Esophagus muscularis mucosa (tissue), 4 donors: ENCODE results near the gene MGAM2. TPM values are rescaled to one million over a fixed set of nuclear protein-coding genes. Genes with fewer than 3 reads are reported as not detected.

Experiments
- DNase-seq: peaks from one replicate; pipeline ENCODE4 v3.0.0-alpha.2; 2017; ENCODE audit errors: extremely low spot score
- H3K27ac ChIP-seq, 4 donors: fragments of 200-600 bp; sonication (generic); replicated peaks in 1 of 4; 1 replicate in 3 of 4; 2 replicates in 1 of 4; pipeline ENCODE4 v1.5.1; 2016 to 2019; ENCODE audit warnings: mild to moderate bottlenecking in 1 of 4
- H3K27me3 ChIP-seq, 4 donors: fragments of 200-600 bp; sonication (generic); one replicate each; pipeline versions ENCODE4 v1.5.1 to v1.6.0; 2016 to 2019
- H3K36me3 ChIP-seq, 4 donors: fragments of 200-600 bp; sonication (generic); one replicate each; pipeline ENCODE4 v1.5.1; 2016 to 2019
- H3K4me1 ChIP-seq, 4 donors: fragments of 200-600 bp; sonication (generic); one replicate each; pipeline ENCODE4 v1.5.1; 2016 to 2019
- H3K4me3 ChIP-seq, 4 donors: fragments of 200-600 bp; sonication (generic); 1 replicate in 2 of 4; 2 replicates in 2 of 4; pipeline ENCODE4 v1.5.1; 2016 to 2019; ENCODE audit warnings: mild to moderate bottlenecking in 4 of 4, moderate library complexity in 1 of 4
- H3K9me3 ChIP-seq, 4 donors: fragments of 200-600 bp; sonication (generic); 1 replicate in 3 of 4; 2 replicates in 1 of 4; pipeline ENCODE4 v1.5.1; 2016 to 2019
- CTCF ChIP-seq, 3 experiments: fragments of 200-600 bp in 2 of 3; fragments of 450-650 bp in 1 of 3; sonication (generic) in 2 of 3; IDR thresholded peaks; one replicate each; pipeline ENCODE4 v1.5.1; 2017 to 2019; ENCODE audit warnings: antibody characterized with exemption in 3 of 3, mild to moderate bottlenecking in 2 of 3, moderate library complexity in 1 of 3
- EP300 ChIP-seq: sonication (generic); formaldehyde crosslinking; IDR thresholded peaks from one replicate; pipeline ENCODE4 v1.6.1; 2017; ENCODE audit warnings: antibody characterized with exemption
- POLR2A ChIP-seq: fragments of 450-650 bp; IDR thresholded peaks from one replicate; pipeline ENCODE4 v1.6.1; 2017; ENCODE audit warnings: antibody characterized with exemption, moderate library complexity, mild to moderate bottlenecking, low read depth
- POLR2AphosphoS5 ChIP-seq, 2 donors: sonication (generic); formaldehyde crosslinking; IDR thresholded peaks; one replicate each; pipeline ENCODE4 v1.6.1; 2017; ENCODE audit warnings: antibody characterized with exemption in 2 of 2
- WGBS: methylation state at CpG from one replicate; pipeline ENCODE4 v1.1.5; 2018; 5-methylcytosine and 5-hydroxymethylcytosine counted together
- intact Hi-C: fragments of 100-400 bp; cut with DNase I; formaldehyde crosslinking; loops from one replicate; pipeline ENCODE4 v1.15.1; 2023
- total RNA-seq, 4 donors: library from RNA; depleted of rRNA; stranded (reverse); fragments of >200 nt; gene quantifications; one replicate each; pipeline versions ENCODE4 v1.1.0 to v1.2.1, GENCODE V29; 2016

MGAM2 gene
- total RNA-seq, 4 donors from 2014 or later, result under 0.01 to 0.11 TPM; not detected in 2

- 68% methylated on average over 1 of the region's 1 CpG for WGBS
Measured at GRCh38 chr7:142161921-142162320, 50.4 kb downstream of the MGAM2 start.

GRCh38 chr7:142168746-142169145 lies 57.2 kb downstream of the MGAM2 start:
- no peaks in the 10 kb centered on the region for H3K27me3 ChIP-seq
- intact Hi-C loops, result no loop called here
- no peak for DNase-seq
- peaks cover 0 to 3% (median 0%) of the 10 kb centered on the region in 4 donors for H3K9me3 ChIP-seq
- H3K4me3 ChIP-seq, result no peak overlapping the region
- H3K27ac ChIP-seq, result no peak overlapping the region
- no peaks in the 10 kb centered on the region for H3K4me1 ChIP-seq
- no peaks in the 10 kb centered on the region for H3K36me3 ChIP-seq
- no peak for TF ChIP-seq POLR2AphosphoS5 (IDR thresholded peaks at IDR 0.05)
- no peak for TF ChIP-seq POLR2A
- TF ChIP-seq CTCF (IDR thresholded peaks at IDR 0.05), result no peak
- WGBS, result 87% methylated on average over 2 of the region's 2 CpGs

More at GRCh38 chr7:142161921-142162320, 50.4 kb downstream of the MGAM2 start:
- intact Hi-C loops, result no loop called here
- DNase-seq, result no peak
- Histone ChIP-seq H3K9me3 (no peaks in the 10 kb centered on the region), H3K36me3 (no peaks in the 10 kb centered on the region), H3K4me1 (no peaks in the 10 kb centered on the region), H3K27ac (no peak overlapping the region), H3K4me3 (no peak overlapping the region), H3K27me3 (no peaks in the 10 kb centered on the region)
- TF ChIP-seq POLR2A (no peak), CTCF (IDR thresholded peaks at IDR 0.05) (no peak), EP300 (no peak), POLR2AphosphoS5 (IDR thresholded peaks at IDR 0.05) (no peak)

GRCh38 chr7:142172932-142173331 lies 61.4 kb downstream of the MGAM2 start:
- TF ChIP-seq POLR2A (no peak), EP300 (no peak), CTCF (IDR thresholded peaks at IDR 0.05) (no peak), POLR2AphosphoS5 (IDR thresholded peaks at IDR 0.05) (no peak)
- 72% methylated on average over 4 of the region's 4 CpGs for WGBS
- H3K27me3 ChIP-seq, result no peaks in the 10 kb centered on the region

GRCh38 chr7:142174441-142174840 lies 62.9 kb downstream of the MGAM2 start:
- no peak for TF ChIP-seq POLR2A
- TF ChIP-seq EP300, result no peak
- no peak for TF ChIP-seq CTCF (IDR thresholded peaks at IDR 0.05)
- no peak for TF ChIP-seq POLR2AphosphoS5 (IDR thresholded peaks at IDR 0.05)

More at GRCh38 chr7:142172932-142173331, 61.4 kb downstream of the MGAM2 start:
- Histone ChIP-seq H3K4me3 (no peak overlapping the region), H3K27ac (no peak overlapping the region), H3K4me1 (no peaks in the 10 kb centered on the region), H3K9me3 (peaks cover 0 to 4% (median 0%) of the 10 kb centered on the region in 4 donors), H3K36me3 (no peaks in the 10 kb centered on the region)
- no peak for DNase-seq
- intact Hi-C loops, result no loop called here

GRCh38 chr7:142175594-142175993 lies 64.1 kb downstream of the MGAM2 start:
- Histone ChIP-seq H3K27ac (no peak overlapping the region), H3K36me3 (no peaks in the 10 kb centered on the region), H3K4me3 (no peak overlapping the region), H3K4me1 (no peaks in the 10 kb centered on the region), H3K27me3 (no peaks in the 10 kb centered on the region), H3K9me3 (peaks cover 0 to 4% (median 0%) of the 10 kb centered on the region in 4 donors)
- intact Hi-C loops, result no loop called here
- TF ChIP-seq EP300 (no peak), POLR2A (no peak), CTCF (IDR thresholded peaks at IDR 0.05) (no peak), POLR2AphosphoS5 (IDR thresholded peaks at IDR 0.05) (no peak)
- 63% methylated on average over 3 of the region's 3 CpGs for WGBS
- DNase-seq, result no peak

More at GRCh38 chr7:142174441-142174840, 62.9 kb downstream of the MGAM2 start:
- H3K4me1 ChIP-seq, result no peaks in the 10 kb centered on the region
- H3K27me3 ChIP-seq, result no peaks in the 10 kb centered on the region
- H3K9me3 ChIP-seq, result peaks cover 0 to 4% (median 0%) of the 10 kb centered on the region in 4 donors
- no peaks in the 10 kb centered on the region for H3K36me3 ChIP-seq
- WGBS, result 79% methylated on average over 2 of the region's 2 CpGs
- DNase-seq, result no peak
- H3K27ac ChIP-seq, result no peak overlapping the region
- intact Hi-C loops, result no loop called here
- H3K4me3 ChIP-seq, result no peak overlapping the region
